Activated T-cell treated with anti-CD3 and anti-CD28 coated beads for 4 hours (primary cell): Measurements from ENCODE around the gene STRA6.

Source experiments
- DNase-seq: peaks from one replicate; pipeline ENCODE4 v3.0.0-alpha.2; 2020

STRA6 gene

DNA sequence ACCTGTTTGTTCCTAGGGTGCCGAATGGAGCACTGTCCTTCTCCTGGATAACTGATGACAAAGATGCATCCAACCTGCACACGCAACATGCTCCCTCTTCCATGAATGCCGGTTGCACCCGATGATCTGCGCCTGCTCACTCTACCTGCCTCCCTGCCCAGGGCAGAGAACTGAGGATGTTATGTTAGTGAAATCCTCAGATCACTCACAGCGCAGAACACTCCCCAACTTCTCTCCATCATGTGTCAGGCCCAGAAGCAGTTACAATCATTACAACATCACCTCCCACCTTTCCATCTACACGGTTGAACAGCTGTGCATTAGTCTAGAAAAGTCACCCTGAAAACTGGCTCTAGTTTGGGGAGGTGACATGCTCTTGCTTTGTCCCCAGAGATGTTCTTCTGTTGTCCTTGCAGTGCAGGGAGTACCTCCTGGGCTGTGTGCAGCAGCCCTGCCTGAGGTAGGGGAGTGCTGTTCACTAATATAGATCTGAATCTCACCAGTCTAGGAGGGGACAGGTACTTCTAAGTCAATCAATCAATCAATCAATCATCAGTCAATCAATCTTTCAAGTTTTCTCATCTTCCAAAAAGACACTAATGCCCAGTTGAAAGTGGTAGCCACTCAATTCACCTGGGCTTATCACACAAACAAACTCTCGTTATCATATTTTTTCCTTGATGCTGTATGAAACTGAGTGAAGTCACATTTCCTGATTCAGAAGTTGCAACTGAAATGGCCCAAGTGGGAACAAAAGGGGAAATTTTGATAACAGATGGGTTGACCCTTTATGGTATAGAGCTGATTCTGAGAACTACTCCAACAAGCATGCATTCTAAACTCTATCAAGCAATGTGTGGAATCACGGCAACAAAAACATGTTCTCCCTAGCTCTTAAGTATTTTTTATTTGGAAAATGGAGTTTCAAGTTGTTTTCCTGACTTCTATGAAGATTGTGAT is 44.4 kb downstream of the STRA6 start:
- DNase-seq = no peak

DNA sequence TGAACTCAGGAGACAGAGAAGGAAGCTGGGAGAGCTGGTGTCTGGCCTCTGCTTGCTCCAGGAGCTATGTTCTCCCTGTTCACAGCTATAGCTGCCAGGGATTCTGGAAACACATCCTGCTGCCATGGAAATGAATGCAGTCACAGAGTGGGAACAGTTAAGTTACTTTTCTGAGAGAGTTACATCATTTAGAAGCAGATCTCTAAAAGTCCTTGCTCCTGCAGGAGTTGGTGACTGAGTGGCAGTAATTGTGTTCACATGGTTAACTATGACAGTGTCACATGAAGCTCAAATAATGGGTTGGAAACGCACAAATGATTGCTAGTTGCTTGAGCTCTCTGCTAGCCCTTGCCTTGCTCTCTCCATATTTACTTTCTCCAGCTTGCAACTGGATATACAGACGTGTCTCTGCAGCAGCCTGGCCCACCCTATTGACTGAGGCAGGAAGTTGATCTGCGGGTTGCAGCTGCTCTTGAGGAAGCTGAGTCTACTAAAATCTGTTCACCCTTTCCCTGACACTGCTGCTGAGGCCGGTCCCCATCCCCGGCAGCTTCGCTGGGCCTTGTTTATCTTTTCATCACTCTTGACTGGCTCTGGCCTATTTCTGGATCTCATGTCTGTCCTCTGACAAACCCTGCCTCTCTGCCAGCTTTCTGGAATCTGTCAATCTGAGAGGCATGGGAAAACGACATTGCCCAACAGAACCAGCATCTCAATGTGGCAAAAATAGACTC is 45.7 kb downstream of the STRA6 start:
- DNase-seq = no peak

DNA sequence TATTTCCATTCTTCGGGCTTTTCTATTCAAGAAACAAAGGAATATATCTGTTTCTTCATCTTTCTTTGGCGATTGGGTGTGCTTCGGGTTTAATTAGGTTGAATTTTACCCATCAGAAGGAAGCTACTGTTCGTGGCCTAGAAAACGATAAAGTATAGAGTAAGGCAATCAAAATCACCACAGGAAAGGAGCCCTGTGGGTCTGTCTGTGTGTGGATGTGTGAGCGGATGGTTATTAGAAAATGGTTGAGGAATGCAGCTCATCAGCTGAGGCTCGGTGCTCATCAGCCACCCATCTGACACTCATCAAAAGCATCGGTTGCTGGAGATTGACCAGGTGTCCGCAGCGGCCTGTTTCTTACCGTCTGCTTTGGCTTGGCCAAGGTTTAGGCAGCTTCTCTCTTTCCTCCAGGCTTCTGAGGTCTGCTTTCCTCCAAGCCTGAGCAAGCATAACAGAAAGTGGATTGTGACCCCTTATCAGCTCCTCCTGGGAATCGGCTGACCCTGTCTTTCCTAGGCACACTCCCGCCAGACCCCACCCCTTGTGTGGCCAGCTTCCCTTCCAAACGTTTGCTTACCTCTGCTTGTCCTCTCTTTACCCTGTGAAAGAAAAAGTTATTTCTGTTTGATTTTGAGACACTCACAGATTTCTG is 46.7 kb downstream of the STRA6 start:
- no peak for DNase-seq

DNA sequence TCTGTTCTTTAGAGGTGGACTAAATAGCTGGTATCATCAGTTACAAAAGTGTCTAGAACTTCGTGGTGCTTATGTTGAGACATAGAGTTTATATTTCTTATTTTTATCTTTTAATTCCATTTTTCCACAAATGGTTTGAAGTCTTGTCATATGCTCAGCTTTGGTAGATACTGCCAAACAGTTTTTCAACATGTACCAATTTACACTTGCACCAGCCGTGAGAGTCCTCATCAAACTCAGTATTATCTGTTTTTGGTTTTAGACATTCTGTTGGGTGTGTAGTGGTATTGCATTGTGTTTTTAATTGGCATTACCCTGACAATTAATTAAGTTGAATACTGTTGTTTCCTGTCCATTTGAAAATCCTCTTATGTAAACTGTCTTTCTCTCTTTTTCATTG is 55.5 kb downstream of the STRA6 start:
- DNase-seq = no peak

DNA sequence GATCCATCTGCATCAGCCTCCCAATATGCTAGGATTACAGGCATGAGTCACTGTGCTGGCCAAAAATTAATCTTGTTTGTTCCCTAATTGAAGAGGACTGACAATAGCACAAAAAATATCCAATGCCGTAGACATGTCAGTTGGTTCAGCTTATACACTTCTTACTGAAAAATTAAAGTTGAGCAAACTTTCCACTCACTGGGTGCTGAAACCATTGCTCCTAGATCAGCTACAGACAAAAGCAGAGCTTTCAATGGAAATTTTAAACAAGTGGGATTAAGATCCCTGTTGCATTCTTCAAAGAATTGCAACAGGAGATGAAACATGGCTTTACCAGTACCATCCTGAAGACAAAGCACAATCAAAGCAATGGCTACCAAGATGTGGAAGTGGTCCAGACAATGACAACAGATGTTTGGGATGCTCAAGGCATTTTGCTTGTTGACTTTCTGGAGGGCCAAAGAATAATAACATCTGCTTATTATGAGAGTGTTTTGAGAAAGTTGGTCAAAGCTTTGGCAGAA is 56.2 kb downstream of the STRA6 start:
- DNase-seq = no peak

DNA sequence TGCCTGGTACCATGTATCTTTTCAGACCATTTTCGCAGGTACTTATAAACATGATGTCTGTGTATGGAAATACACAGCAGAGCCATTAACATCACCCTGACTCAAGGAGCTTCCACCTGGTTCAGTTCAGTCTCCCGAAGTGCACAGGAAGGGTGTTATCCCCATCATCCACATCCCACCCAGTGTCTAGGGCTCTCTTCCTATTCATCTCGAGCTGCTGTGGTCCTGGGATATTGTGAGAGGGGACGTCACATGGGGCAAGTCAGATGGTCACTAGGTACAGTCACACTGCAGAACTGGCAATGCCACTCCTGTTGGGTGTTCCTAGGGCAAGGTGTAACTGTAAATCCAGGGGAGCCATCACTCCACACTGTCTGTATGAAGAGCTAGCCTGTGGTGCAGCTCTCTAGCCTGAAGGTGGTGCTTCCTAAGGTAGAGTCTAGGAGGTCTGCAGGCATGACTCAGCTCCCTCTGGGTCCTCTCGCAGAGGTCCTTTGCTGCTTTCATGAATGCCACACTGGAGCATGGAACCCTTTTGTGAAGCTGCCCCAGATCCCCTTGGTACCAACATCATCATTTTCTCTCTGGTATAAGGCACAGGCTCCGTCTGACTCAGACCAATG is 58.3 kb downstream of the STRA6 start:
- no peak for DNase-seq

DNA sequence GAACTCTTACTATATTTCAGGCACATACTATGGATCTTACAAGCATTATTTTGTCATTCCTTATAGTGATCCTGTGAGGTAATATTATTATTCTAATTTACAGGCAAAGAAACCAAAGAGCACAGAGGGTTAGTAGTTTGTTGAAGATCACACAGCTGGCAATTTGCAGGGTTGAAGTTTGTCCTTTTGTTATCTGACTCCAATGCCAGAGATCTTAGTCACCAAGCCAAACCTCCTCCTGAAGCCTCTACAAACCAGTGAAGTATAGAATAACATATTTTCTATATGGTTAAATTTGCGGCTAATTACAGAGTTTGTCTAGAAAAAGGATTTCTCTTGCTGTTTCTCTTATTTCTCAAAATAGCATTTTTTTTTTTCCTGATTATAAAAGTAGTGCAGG is 61.0 kb downstream of the STRA6 start:
- no peak for DNase-seq

DNA sequence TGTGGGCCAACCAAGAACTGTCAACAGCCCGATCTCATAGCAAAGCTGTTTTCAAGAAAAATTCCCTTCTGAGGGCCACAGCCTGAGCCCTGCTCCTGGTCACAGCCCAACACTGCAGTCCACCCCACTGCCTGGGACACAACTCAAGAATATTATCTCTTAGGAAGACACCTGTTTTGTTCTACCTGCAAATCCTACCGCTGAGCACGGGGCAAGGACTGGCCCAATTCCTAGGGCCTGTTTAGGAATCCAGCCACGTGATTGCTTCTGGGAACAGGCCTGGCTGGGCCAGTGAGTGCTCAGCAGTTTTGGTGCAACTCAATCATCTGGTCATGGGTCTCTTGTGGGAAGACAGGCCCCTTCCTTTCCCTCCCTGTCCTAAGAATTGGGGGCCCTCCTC is 63.9 kb downstream of the STRA6 start:
- DNase-seq = no peak

DNA sequence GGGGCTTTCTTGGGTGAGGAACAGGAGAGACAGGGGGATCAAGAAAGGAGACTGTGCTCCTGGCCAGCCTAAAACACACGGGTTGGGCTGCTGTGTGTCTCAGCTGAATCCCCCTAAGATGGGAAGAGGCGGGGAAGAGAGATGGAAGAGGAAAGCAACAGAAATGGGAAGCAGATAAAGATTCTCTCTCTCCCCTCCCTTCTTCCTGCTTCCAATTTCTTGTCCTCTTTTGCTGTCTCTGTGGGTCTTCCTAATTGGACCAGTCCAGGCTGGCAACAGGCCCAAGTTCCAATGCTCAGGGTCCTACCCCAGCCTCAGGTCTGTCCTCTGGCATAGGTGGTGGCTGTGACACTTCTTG is 65.1 kb downstream of the STRA6 start:
- DNase-seq = no peak

DNA sequence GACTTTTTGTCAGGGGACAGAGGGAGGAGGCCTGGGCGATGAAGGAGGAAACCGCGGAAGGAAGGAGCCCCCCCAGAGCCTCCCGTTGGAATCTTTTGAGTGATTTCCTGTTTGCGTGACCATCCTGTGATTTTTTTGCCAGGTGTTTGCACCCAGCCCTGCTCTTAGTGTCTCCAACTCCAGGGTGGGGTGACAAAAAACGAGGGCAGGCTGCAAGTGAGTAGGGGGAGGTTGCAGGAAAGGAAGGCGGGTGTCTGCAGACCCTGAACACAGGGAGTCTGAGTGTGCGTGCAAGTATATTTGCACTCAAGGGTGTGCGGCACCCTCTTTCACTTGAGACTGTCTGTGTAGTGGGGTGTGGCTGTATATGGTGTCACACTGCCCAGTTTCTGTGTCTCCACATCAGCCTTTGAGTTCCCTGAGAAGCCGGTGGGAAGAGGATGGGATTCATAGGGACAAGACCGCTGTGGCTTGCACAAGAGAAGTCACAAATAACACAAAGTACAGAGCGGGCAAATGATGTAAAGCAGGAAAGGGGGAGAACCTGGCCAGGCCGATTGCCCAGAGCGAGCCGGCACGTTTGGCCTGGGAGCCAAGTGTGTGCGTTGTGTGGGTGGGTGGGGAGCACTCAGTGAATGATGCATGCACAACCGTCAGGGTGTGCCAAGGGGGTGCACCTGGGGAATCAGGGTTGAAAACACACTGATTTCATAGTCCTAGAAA is 65.6 kb downstream of the STRA6 start:
- DNase-seq = no peak

DNA sequence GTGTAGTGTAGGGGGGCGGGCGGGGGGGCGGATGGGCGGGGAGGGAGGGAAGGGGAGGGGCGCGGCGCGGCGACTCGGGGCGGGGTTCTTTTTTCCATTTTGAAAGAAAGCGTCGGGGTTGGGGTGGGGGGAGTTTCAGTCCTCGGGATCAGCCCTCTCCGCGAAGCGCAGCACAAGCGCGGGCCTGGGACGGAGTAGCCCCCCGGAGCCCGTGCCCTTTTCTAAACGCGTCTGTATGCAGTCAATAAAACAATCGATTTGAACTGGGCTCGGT is 66.1 kb downstream of the STRA6 start:
- DNase-seq = no peak

DNA sequence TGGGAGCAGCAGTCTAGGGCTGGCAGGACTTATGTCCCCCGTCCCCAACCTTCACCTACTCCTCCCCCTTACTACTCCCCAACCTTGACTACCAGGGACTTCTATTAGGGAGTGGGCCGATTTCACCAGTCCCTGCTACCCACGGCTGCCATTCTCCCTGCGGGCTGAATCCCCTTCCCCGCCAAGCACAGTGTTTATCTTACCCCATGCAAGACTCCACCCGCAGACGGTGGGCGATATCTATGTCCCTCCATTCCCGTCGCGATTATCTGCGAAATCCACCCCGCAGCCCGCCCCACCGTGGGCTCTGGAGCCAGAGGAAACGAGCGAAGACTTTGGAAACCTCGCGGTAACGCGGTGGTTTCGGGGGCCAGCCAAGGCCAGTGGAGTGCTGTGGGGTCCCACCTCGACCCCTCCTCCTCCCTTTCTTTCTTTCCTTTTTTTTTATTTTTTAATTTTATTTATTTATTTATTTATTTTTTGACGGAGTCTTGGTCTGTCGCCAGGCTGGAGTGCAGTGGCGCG is 67.5 kb downstream of the STRA6 start:
- no peak for DNase-seq

DNA sequence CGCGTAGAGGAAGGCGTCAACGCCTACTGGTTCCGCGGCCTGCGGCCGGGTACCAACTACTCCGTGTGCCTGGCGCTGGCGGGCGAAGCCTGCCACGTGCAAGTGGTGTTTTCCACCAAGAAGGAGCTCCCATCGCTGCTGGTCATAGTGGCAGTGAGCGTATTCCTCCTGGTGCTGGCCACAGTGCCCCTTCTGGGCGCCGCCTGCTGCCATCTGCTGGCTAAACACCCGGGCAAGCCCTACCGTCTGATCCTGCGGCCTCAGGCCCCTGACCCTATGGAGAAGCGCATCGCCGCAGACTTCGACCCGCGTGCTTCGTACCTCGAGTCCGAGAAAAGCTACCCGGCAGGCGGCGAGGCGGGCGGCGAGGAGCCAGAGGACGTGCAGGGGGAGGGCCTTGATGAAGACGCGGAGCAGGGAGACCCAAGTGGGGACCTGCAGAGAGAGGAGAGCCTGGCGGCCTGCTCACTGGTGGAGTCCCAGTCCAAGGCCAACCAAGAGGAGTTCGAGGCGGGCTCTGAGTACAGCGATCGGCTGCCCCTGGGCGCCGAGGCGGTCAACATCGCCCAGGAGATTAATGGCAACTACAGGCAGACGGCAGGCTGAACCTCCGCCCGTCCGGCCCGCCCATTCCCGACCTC is 68.1 kb downstream of the STRA6 start:
- no peak for DNase-seq

DNA sequence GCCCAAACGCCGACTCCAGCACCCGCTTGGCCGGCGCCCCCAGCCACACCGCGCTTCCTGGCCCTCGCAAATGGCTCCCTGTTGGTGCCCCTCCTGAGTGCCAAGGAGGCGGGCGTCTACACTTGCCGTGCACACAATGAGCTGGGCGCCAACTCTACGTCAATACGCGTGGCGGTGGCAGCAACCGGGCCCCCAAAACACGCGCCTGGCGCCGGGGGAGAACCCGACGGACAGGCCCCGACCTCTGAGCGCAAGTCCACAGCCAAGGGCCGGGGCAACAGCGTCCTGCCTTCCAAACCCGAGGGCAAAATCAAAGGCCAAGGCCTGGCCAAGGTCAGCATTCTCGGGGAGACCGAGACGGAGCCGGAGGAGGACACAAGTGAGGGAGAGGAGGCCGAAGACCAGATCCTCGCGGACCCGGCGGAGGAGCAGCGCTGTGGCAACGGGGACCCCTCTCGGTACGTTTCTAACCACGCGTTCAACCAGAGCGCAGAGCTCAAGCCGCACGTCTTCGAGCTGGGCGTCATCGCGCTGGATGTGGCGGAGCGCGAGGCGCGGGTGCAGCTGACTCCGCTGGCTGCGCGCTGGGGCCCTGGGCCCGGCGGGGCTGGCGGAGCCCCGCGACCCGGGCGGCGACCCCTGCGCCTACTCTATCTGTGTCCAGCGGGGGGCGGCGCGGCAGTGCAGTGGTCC is 68.7 kb downstream of the STRA6 start:
- DNase-seq = no peak

DNA sequence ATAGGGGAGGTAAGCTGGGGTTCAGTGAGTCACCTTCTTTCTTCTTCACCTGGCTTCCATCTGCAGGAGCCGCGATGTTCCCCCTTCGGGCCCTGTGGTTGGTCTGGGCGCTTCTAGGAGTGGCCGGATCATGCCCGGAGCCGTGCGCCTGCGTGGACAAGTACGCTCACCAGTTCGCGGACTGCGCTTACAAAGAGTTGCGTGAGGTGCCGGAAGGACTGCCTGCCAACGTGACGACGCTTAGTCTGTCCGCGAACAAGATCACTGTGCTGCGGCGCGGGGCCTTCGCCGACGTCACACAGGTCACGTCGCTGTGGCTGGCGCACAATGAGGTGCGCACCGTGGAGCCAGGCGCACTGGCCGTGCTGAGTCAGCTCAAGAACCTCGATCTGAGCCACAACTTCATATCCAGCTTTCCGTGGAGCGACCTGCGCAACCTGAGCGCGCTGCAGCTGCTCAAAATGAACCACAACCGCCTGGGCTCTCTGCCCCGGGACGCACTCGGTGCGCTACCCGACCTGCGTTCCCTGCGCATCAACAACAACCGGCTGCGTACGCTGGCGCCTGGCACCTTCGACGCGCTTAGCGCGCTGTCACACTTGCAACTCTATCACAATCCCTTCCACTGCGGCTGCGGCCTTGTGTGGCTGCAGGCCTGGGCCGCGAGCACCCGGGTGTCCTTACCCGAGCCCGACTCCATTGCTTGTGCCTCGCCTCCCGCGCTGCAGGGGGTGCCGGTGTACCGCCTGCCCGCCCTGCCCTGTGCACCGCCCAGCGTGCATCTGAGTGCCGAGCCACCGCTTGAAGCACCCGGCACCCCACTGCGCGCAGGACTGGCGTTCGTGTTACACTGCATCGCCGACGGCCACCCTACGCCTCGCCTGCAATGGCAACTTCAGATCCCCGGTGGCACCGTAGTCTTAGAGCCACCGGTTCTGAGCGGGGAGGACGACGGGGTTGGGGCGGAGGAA is 69.6 kb downstream of the STRA6 start:
- DNase-seq = no peak

DNA sequence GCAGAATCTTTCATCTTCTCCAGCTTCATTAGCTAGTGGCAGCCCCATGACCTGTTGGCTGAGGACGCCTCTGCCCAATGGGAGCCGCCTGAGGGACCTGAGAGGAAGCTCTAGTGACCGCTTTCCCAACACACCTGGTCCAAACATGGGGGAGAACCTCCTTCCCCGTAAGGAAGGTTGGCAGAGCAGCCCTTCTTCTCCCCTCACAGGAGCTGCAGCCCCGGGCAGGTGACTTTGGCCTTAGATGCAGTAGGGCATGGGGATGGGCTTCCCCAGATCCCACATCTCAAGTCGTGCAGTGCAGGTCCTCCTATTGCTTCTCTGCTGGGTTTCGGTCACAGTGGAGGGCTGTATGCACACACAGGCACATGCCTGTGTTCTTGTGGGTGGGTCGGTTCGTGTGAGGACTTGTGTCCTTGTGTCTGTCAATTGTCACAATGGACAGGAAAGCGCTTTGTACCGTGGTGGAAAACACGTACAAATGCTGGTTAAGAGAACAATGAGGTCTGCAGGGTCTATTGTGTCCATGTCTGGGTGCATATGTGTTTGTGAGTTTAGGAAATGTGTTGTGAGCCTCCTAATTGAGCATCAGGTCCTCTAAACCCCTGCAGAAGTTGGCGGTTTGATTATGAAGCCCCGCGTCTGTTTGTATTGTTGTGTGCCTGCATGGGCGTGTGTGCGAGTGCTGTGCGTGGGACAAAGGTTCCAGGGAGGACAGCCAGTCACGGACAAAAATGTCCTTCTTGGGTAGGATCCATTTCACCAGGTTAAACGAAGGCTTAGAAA is 70.8 kb downstream of the STRA6 start:
- no peak for DNase-seq

DNA sequence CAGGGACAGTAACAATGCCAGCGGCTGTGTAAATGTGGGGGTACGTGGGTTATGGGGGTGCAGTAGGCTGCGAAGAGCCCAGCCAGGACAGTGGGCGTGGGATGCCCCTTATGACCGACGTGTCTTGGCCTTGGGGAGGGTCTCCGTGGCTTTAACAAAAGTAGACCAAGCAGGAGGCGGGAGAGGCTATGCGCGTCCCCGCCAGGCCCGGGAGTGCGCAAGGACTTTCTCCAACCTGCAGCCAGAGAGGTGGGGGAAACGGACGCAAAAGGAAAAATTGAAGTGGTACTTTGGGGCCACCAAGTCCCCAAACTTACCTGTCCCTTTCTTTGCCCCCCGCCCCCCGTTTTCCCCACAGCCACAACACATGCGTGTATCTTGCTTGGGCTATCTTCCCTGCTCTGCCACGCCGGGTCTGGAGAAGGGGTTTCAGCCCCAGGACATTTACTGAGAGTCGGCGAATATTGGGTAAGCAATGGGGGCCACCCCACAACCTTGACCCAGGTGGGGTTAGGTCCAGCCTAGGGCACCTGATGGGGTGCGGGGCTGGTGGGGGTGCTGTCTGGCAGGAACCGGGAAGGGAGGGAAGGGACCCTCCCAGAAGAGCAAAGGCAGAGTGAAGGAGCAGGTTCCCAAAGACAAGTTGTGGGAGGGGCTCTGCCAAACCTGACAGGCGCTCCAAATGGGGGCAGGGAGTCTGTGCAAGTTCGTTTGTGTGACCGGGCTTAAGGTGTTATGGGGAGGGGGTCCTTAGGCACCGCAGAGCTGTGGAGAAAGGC is 71.5 kb downstream of the STRA6 start:
- DNase-seq = no peak

DNA sequence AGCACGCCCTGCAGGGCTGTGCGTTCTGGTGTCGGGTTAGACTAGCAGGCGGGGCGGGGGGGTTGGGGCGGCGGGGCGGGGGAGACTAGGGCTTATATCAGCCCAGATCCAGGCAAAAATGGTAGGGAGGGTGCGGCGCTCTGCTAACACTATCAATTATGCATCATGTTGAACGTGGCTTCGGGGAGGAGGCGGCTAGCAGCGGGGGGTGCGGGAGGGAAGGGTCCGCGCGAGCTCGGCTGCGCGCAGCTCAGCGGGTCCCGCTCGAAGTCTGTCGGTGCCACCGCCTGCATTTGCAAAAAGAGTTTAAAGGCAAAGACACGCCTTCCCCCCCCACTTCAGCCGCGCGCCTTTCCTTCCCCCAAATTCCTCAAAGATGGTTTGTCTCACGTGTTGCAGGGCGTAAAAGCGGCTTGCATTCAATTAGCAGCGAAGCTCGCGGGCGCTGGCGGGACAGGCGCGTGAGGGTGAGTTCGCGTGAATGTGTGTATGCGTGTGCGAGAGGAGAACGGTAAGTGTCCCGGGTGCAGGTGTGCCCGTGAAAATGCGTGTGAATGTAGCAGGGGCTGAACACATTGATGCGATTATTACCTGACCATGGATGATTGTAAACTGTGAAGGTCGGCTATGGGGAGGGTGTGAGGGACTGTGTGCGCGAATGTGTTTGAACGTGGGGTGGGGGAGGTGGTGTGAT is 72.3 kb downstream of the STRA6 start, which contains the start of gene ISLR2:
Gene ISLR2 (plus strand): TSS at position 432 of the 694 bp plus-strand sequence. CDS start 2,169 bp downstream, outside the sequence.
- no peak for DNase-seq
